Calu3 (cell line): ENCODE measurements around the gene NPAS3. TPM values are rescaled to one million over a fixed set of nuclear protein-coding genes. Genes with fewer than 3 reads are reported as not detected.

Experiments used
- BruUV-seq: library from RNA; stranded (reverse); fragments of 400-500 nt; replicated peaks from 2 replicates; lab custom pipeline; 2021; lab: Mats Ljungman, UMichigan
- CTCF ChIA-PET: fragments of 300-600 bp; sonication (Branson Sonifier 250); formaldehyde crosslinking; loops from one replicate; lab custom pipeline; 2022; ENCODE audit warnings: antibody characterized with exemption; lab: Charles Lee
- DNase-seq: peaks from one replicate; pipeline ENCODE4 v3.0.0; 2022
- H3K27ac Mint-ChIP-seq: one replicate; pipeline ENCODE4 v1.8.0; 2022; ENCODE audit warnings: mixed read lengths; ENCODE audit not compliant: unreplicated experiment
- H3K27me3 Mint-ChIP-seq: one replicate; pipeline ENCODE4 v1.8.0; 2022; ENCODE audit warnings: mixed read lengths; ENCODE audit not compliant: unreplicated experiment
- H3K36me3 Mint-ChIP-seq: one replicate; pipeline ENCODE4 v1.8.0; 2022; ENCODE audit warnings: mild to moderate bottlenecking, moderate library complexity, mixed read lengths; ENCODE audit not compliant: insufficient read depth, unreplicated experiment
- H3K4me1 Mint-ChIP-seq: one replicate; pipeline ENCODE4 v1.8.0; 2022; ENCODE audit warnings: mild to moderate bottlenecking, low read depth, mixed read lengths; ENCODE audit not compliant: unreplicated experiment
- H3K4me3 Mint-ChIP-seq: one replicate; pipeline ENCODE4 v1.8.0; 2022; ENCODE audit warnings: mild to moderate bottlenecking, low read depth, moderate library complexity, mixed read lengths; ENCODE audit not compliant: unreplicated experiment
- H3K9me3 Mint-ChIP-seq: one replicate; pipeline ENCODE4 v1.8.0; 2022; ENCODE audit warnings: low read depth, mixed read lengths; ENCODE audit not compliant: unreplicated experiment
- intact Hi-C: fragments of 100-400 bp; cut with micrococcal nuclease; formaldehyde crosslinking; loops from one replicate; pipeline ENCODE4 v1.10.0; 2022; ENCODE audit not compliant: unreplicated experiment
- total RNA-seq: library from RNA; stranded (reverse); gene quantifications from 2 replicates; pipeline ENCODE4 v1.2.3, GENCODE V29; 2022
- TF ChIP-seq, protein P1 (sequence below): fragments of 200-600 bp; IDR thresholded peaks from one replicate; pipeline ENCODE4 v1.8.0; 2022; ENCODE audit warnings: antibody characterized with exemption; ENCODE audit not compliant: unreplicated experiment

NPAS3 gene
- total RNA-seq, 1 experiment from 2014 or later, result not detected

DNA sequence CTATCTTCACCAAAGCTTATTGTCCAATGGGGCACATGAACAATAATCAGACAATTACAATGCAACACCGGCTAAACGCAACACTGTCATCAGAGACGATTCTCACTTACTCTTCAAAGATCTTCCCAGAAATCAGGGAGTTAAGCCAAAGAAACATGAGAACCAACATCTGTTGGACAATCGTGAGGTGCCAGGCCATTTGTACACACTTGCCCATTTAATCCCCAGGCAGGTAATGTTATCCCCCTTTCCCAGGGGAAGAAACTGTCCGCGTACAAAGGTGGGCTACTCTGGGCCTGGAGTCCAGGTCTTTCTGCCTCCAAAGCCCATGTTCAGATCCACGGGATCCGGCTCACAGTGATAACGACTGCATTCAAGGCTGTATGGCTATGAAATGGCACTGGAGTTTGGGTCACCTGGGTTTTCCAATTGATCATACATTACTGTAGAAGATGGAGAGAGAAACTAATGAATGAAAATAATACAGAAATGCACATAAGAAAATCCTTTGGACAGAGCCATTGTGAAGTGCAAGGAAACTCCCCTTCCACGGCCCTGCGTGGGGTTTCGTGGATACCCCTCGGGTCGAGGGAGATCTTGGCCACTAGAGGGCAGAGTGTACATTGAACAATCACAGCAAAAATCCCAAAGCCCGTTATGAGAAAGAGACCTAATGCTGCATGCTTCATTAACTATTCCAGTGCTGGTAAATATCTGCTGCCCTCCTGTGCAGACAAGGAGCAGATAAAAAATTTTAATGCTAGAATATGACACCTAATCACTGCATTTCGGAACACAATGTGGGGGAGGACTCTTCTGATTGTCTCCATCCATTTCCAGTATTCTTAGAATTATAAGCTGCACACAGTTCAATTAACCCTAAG, 900.8 kb downstream of the NPAS3 start:
- Mint-ChIP-seq H3K4me1 (no peaks in the 10 kb centered on the region), H3K27me3 (no peaks in the 10 kb centered on the region), H3K9me3 (no peaks in the 10 kb centered on the region), H3K36me3 (no peaks in the 10 kb centered on the region), H3K27ac (no peak overlapping the region), H3K4me3 (no peak overlapping the region)
- intact Hi-C loops, result loop anchor here (1.0 to 10.0 kb wide), 6 partner anchors 105 to 658 kb away; no protein-coding TSS in a partner anchor
- DNase-seq, result peak; percentile 46
- TF ChIP-seq, protein P1, sequence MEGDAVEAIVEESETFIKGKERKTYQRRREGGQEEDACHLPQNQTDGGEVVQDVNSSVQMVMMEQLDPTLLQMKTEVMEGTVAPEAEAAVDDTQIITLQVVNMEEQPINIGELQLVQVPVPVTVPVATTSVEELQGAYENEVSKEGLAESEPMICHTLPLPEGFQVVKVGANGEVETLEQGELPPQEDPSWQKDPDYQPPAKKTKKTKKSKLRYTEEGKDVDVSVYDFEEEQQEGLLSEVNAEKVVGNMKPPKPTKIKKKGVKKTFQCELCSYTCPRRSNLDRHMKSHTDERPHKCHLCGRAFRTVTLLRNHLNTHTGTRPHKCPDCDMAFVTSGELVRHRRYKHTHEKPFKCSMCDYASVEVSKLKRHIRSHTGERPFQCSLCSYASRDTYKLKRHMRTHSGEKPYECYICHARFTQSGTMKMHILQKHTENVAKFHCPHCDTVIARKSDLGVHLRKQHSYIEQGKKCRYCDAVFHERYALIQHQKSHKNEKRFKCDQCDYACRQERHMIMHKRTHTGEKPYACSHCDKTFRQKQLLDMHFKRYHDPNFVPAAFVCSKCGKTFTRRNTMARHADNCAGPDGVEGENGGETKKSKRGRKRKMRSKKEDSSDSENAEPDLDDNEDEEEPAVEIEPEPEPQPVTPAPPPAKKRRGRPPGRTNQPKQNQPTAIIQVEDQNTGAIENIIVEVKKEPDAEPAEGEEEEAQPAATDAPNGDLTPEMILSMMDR, result peak; percentile 80
- CTCF ChIA-PET, result interaction anchor here (1.4 to 1.7 kb wide), 2 partner anchors 10 to 259 kb away, joined by 8 to 13 read pairs; no protein-coding TSS in a partner anchor
- BruUV-seq, result no TSS peak

DNA sequence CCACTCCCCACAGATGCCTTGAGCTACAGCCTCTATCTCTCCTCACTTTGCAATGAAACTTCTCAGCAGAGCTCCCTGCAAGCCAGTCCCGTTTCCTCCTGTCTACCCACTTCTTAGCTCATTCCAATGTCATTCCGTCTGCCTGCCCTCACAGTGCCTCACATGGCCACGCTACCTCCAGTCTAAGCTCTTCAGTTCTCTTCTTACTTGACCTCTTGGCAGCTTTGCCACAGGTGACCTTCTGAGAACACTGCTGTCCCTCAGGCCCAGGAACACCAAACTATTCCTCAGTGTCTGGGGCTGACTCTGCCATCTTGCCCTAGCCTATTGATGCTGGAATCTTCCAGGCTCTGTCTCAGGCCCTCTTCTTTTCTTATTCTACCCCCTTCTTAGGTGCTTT, 902.1 kb downstream of the NPAS3 start:
- intact Hi-C loops, result loop anchor here (5.0 to 10.0 kb wide), 2 partner anchors 104 to 657 kb away; no protein-coding TSS in a partner anchor
- Mint-ChIP-seq H3K9me3 (no peaks in the 10 kb centered on the region), H3K27me3 (peaks cover 2% of the 10 kb centered on the region), H3K36me3 (no peaks in the 10 kb centered on the region), H3K4me3 (no peak overlapping the region), H3K27ac (no peak overlapping the region), H3K4me1 (no peaks in the 10 kb centered on the region)
- no peak for DNase-seq
- BruUV-seq, result no TSS peak
- TF ChIP-seq, protein P1, result no peak
- CTCF ChIA-PET, result interaction anchor here (1.4 to 1.7 kb wide), 2 partner anchors 8 to 258 kb away, joined by 8 to 13 read pairs; no protein-coding TSS in a partner anchor

DNA sequence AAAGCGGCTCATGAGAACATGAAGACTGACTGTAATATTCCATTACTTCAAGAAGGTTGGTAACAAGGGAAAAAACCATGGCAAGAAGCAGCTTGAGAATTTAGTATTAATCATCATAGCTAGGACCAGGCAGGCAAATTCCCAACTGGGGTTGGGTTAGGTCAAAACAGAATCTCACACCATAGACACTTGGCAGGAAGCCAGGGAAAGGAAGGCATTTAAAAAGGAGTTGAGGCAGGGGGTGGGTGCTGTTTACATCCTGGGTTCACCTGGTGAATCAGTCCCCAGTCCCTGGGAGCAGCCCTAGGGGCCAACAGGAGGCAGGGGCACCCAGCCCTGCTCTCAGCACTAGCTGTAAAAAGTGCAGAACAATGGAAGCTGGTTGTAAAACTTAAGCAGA, 903.6 kb downstream of the NPAS3 start:
- no TSS peak for BruUV-seq
- Mint-ChIP-seq H3K27me3 (peaks cover 13% of the 10 kb centered on the region), H3K27ac (no peak overlapping the region), H3K9me3 (no peaks in the 10 kb centered on the region), H3K4me1 (no peaks in the 10 kb centered on the region), H3K4me3 (no peak overlapping the region), H3K36me3 (no peaks in the 10 kb centered on the region)
- TF ChIP-seq, protein P1, result no peak
- CTCF ChIA-PET, result interaction anchor here (0.6 to 1.9 kb wide), 5 partner anchors 33 to 483 kb away, joined by 3 to 10 read pairs (median 6); no protein-coding TSS in a partner anchor
- DNase-seq, result peak; percentile 17
- intact Hi-C loops, result loop anchor here (5.0 to 10.0 kb wide), 2 partner anchors 103 to 655 kb away; no protein-coding TSS in a partner anchor

DNA sequence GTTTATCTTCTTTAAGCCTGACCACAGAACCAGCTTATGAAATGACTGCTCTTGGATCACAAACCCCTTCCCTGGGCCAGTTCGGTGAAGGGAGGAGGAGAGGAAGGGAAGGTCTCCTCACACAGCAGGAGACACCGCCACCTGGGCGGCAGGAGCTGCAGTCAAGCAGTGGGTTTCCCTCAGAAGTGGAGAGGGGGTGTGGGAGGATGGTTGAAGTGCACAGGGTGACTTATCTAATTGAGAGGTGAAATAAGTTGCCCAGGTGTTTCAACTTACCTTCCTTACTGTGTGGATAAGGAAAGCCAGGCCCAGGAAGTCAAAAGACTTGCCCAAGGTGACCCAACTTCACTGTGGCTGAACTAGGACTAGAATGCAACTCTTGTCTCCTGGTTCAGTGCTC, 905.4 kb downstream of the NPAS3 start:
- TF ChIP-seq, protein P1, result no peak
- no TSS peak for BruUV-seq
- no peaks in the 10 kb centered on the region for H3K9me3 Mint-ChIP-seq
- no peaks in the 10 kb centered on the region for H3K36me3 Mint-ChIP-seq
- H3K4me1 Mint-ChIP-seq, result no peaks in the 10 kb centered on the region
- H3K27ac Mint-ChIP-seq, result no peak overlapping the region
- H3K4me3 Mint-ChIP-seq, result no peak overlapping the region
- H3K27me3 Mint-ChIP-seq, result peaks cover 13% of the 10 kb centered on the region
- intact Hi-C loops, result loop anchor here (5.0 to 10.0 kb wide), 2 partner anchors 101 to 653 kb away; no protein-coding TSS in a partner anchor
- CTCF ChIA-PET, result interaction anchor here (1.6 to 1.8 kb wide), 2 partner anchors 32 to 254 kb away, joined by 3 to 10 read pairs; no protein-coding TSS in a partner anchor
- DNase-seq, result no peak
